Measurements from ENCODE around the gene VANGL2.

- TF ChIP-seq TAF1 (IDR thresholded peaks at IDR 0.05; ENCODE audit: borderline replicate concordance, low read depth, low read length) = no peak
- no peak for TF ChIP-seq POLR2AphosphoS5 (IDR thresholded peaks at IDR 0.05; ENCODE audit: low read depth, low read length)
- TF ChIP-seq POLR2A (IDR thresholded peaks at IDR 0.05; ENCODE audit: low read depth, low read length) = no peak
Measured at GRCh38 chr1:160407839-160408801, 7.8 kb downstream of the VANGL2 start.
